HT-29 (cell line): Measurements from ENCODE around the gene KLHL30. TPM values are rescaled to one million over a fixed set of nuclear protein-coding genes. Genes with fewer than 3 reads are reported as not detected.

Experiments
- DNase-seq: peaks from one replicate; pipeline ENCODE4 v3.0.0-alpha.2; 2015; ENCODE audit warnings: low spot score
- total RNA-seq: library from RNA; depleted of rRNA; stranded (reverse); fragments of >200 nt; shearing (Covaris generic); gene quantifications from 2 replicates; pipeline ENCODE4 v1.2.3, GENCODE V29; 2014

Gene KLHL30
- total RNA-seq, 1 experiment from 2014 or later = 1.7 TPM

GRCh38 chr2:238132463-238133450 lies 5.7 kb upstream of the KLHL30 start:
- no peak for DNase-seq

GRCh38 chr2:238133499-238134392 lies 4.7 kb upstream of the KLHL30 start:
- no peak for DNase-seq

- no peak for DNase-seq
Observed at GRCh38 chr2:238134393-238134785, 4.1 kb upstream of the KLHL30 start.

GRCh38 chr2:238135601-238136150 lies 2.8 kb upstream of the KLHL30 start:
- DNase-seq = no peak

- DNase-seq = peak; percentile 39
Observed at GRCh38 chr2:238136820-238137537, 1.5 kb upstream of the KLHL30 start.

GRCh38 chr2:238137885-238138284 lies 583 bp upstream of the KLHL30 start:
- DNase-seq = no peak

GRCh38 chr2:238139196-238140039 lies 950 bp downstream of the KLHL30 start:
- DNase-seq = peak; percentile 24

- DNase-seq = no peak
Observed at GRCh38 chr2:238140040-238140439, 1.6 kb downstream of the KLHL30 start.

GRCh38 chr2:238140721-238141540 lies 2.5 kb downstream of the KLHL30 start:
- DNase-seq = no peak

- DNase-seq = peak; percentile 97
Observed at GRCh38 chr2:238141541-238142318, 3.3 kb downstream of the KLHL30 start.

- DNase-seq = peak; percentile 34
Observed at GRCh38 chr2:238142382-238143205, 4.1 kb downstream of the KLHL30 start.

GRCh38 chr2:238143239-238143951 lies 4.9 kb downstream of the KLHL30 start:
- peak; percentile 44 for DNase-seq

GRCh38 chr2:238144262-238144661 lies 5.8 kb downstream of the KLHL30 start:
- no peak for DNase-seq

- no peak for DNase-seq
Observed at GRCh38 chr2:238145046-238145445, 6.6 kb downstream of the KLHL30 start.

- no peak for DNase-seq
Observed at GRCh38 chr2:238145851-238146250, 7.4 kb downstream of the KLHL30 start.

GRCh38 chr2:238146884-238147544 lies 8.5 kb downstream of the KLHL30 start:
- no peak for DNase-seq
